Mucosa of rectum (tissue), 2 donors: ENCODE results near the gene XYLT1.

Source experiments
- H3K27ac ChIP-seq, 2 donors: one replicate each; pipeline ENCODE4 v1.7.0; 2013; ENCODE audit warnings: inconsistent platforms in 2 of 2, low read depth in 2 of 2, low read length in 2 of 2
- H3K27me3 ChIP-seq, 2 donors: one replicate each; pipeline ENCODE4 v1.7.0; 2013; ENCODE audit warnings: low read length in 2 of 2; ENCODE audit not compliant: control insufficient read depth in 2 of 2, insufficient read depth in 2 of 2
- H3K36me3 ChIP-seq, 2 donors: one replicate each; pipeline ENCODE4 v1.7.0; 2013; ENCODE audit warnings: low read length in 2 of 2; ENCODE audit not compliant: control insufficient read depth in 2 of 2, insufficient read depth in 2 of 2
- H3K4me1 ChIP-seq, 2 donors: one replicate each; pipeline ENCODE4 v1.7.0; 2013; ENCODE audit warnings: low read length in 2 of 2, mild to moderate bottlenecking in 1 of 2; ENCODE audit not compliant: control insufficient read depth in 2 of 2, insufficient read depth in 2 of 2
- H3K4me3 ChIP-seq, 2 donors: one replicate each; pipeline ENCODE4 v1.7.0; 2013; ENCODE audit warnings: low read length in 2 of 2
- H3K9ac ChIP-seq, 2 donors: one replicate each; pipeline ENCODE4 v1.7.0; 2013; ENCODE audit warnings: low read length in 2 of 2, low read depth in 1 of 2, mild to moderate bottlenecking in 1 of 2
- H3K9me3 ChIP-seq, 2 donors: one replicate each; pipeline ENCODE4 v1.7.0; 2013; ENCODE audit warnings: low read length in 2 of 2; ENCODE audit not compliant: control insufficient read depth in 2 of 2
- donor health status: healthy.
- donor health status: Normal muscosa, but diverticular disease.

Gene XYLT1

GRCh38 chr16:17408296-17408695 lies 62.5 kb downstream of the XYLT1 start:
- H3K9me3 ChIP-seq, result no peaks in the 10 kb centered on the region
- no peak overlapping the region for H3K27ac ChIP-seq
- H3K36me3 ChIP-seq, result no peaks in the 10 kb centered on the region

GRCh38 chr16:17407321-17407720 lies 63.4 kb downstream of the XYLT1 start:
- H3K27ac ChIP-seq, result no peak overlapping the region
- no peak overlapping the region for H3K9ac ChIP-seq
- H3K4me3 ChIP-seq, result no peak overlapping the region
- no peaks in the 10 kb centered on the region for H3K4me1 ChIP-seq
- H3K27me3 ChIP-seq, result no peaks in the 10 kb centered on the region
- H3K9me3 ChIP-seq, result no peaks in the 10 kb centered on the region
- H3K36me3 ChIP-seq, result no peaks in the 10 kb centered on the region

More at GRCh38 chr16:17408296-17408695, 62.5 kb downstream of the XYLT1 start:
- H3K9ac ChIP-seq, result no peak overlapping the region
- no peaks in the 10 kb centered on the region for H3K27me3 ChIP-seq
- H3K4me1 ChIP-seq, result no peaks in the 10 kb centered on the region
- H3K4me3 ChIP-seq, result no peak overlapping the region

- Histone ChIP-seq H3K4me3 (no peak overlapping the region), H3K4me1 (no peaks in the 10 kb centered on the region), H3K9ac (no peak overlapping the region), H3K9me3 (no peaks in the 10 kb centered on the region), H3K36me3 (no peaks in the 10 kb centered on the region), H3K27ac (peak overlapping the region in 1 of 2 donors; percentile 45), H3K27me3 (no peaks in the 10 kb centered on the region)
These were observed 65.6 kb downstream of the XYLT1 start for GRCh38 chr16:17404941-17405689.

- no peaks in the 10 kb centered on the region for H3K27me3 ChIP-seq
- no peaks in the 10 kb centered on the region for H3K36me3 ChIP-seq
- no peak overlapping the region for H3K9ac ChIP-seq
- H3K4me3 ChIP-seq, result no peak overlapping the region
- H3K27ac ChIP-seq, result no peak overlapping the region
- no peaks in the 10 kb centered on the region for H3K9me3 ChIP-seq
- no peaks in the 10 kb centered on the region for H3K4me1 ChIP-seq
These were observed 66.8 kb downstream of the XYLT1 start for GRCh38 chr16:17403859-17404545.

GRCh38 chr16:17403156-17403809 lies 67.5 kb downstream of the XYLT1 start:
- no peaks in the 10 kb centered on the region for H3K36me3 ChIP-seq
- no peak overlapping the region for H3K9ac ChIP-seq
- H3K4me1 ChIP-seq, result peaks cover 0 to 2% of the 10 kb centered on the region in 2 donors
- no peaks in the 10 kb centered on the region for H3K27me3 ChIP-seq
- no peak overlapping the region for H3K4me3 ChIP-seq
- no peaks in the 10 kb centered on the region for H3K9me3 ChIP-seq
- H3K27ac ChIP-seq, result no peak overlapping the region

- no peaks in the 10 kb centered on the region for H3K27me3 ChIP-seq
- H3K4me1 ChIP-seq, result peaks cover 24 to 30% of the 10 kb centered on the region in 2 donors
- H3K36me3 ChIP-seq, result no peaks in the 10 kb centered on the region
- peak overlapping the region in 1 of 2 donors; percentile 4 for H3K4me3 ChIP-seq
- no peak overlapping the region for H3K9ac ChIP-seq
- peak overlapping the region; percentile 75 to 79 for H3K27ac ChIP-seq
- H3K9me3 ChIP-seq, result no peaks in the 10 kb centered on the region
These were observed 73.3 kb downstream of the XYLT1 start for GRCh38 chr16:17397499-17397891.

GRCh38 chr16:17396762-17397498 lies 73.8 kb downstream of the XYLT1 start:
- peaks cover 24 to 30% of the 10 kb centered on the region in 2 donors for H3K4me1 ChIP-seq

GRCh38 chr16:17395849-17396480 lies 74.8 kb downstream of the XYLT1 start:
- H3K27ac ChIP-seq, result peak overlapping the region; percentile 75 to 79
- H3K4me1 ChIP-seq, result peaks cover 24 to 30% of the 10 kb centered on the region in 2 donors

More at GRCh38 chr16:17396762-17397498, 73.8 kb downstream of the XYLT1 start:
- H3K9ac ChIP-seq, result no peak overlapping the region
- peak overlapping the region in 1 of 2 donors; percentile 33 for H3K4me3 ChIP-seq
- H3K36me3 ChIP-seq, result no peaks in the 10 kb centered on the region
- H3K27ac ChIP-seq, result peak overlapping the region; percentile 75 to 79
- no peaks in the 10 kb centered on the region for H3K27me3 ChIP-seq
- no peaks in the 10 kb centered on the region for H3K9me3 ChIP-seq

GRCh38 chr16:17392857-17393692 lies 77.7 kb downstream of the XYLT1 start:
- H3K27ac ChIP-seq, result no peak overlapping the region
- H3K4me1 ChIP-seq, result peaks cover 22 to 26% of the 10 kb centered on the region in 2 donors
- H3K4me3 ChIP-seq, result no peak overlapping the region
- no peaks in the 10 kb centered on the region for H3K36me3 ChIP-seq
- H3K9ac ChIP-seq, result no peak overlapping the region
- H3K9me3 ChIP-seq, result no peaks in the 10 kb centered on the region
- no peaks in the 10 kb centered on the region for H3K27me3 ChIP-seq

More at GRCh38 chr16:17395849-17396480, 74.8 kb downstream of the XYLT1 start:
- Histone ChIP-seq H3K4me3 (no peak overlapping the region), H3K27me3 (no peaks in the 10 kb centered on the region), H3K36me3 (no peaks in the 10 kb centered on the region), H3K9me3 (no peaks in the 10 kb centered on the region), H3K9ac (no peak overlapping the region)
